ENCODE data around the gene NF1.

DNA sequence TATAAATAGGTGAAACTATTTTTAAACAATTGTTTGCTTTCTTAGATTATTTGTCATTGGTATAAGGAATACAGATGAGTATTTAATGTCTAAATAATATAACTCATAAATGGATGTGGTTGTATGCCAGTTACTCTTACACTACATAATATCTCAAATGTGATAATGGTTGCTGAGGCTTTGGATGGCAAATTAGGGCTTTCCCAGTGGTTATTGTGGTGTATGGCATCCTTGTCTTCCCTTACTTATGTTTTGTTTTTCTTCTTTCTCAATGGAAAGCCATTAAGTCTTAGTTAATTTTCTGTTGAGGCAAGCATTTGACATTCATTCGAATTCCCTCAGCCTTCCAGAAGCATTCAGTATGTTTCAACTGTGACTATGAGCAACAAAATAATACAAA is 191.8 kb downstream of the NF1 start:
- TF ChIP-seq POLR2AphosphoS5 (IDR thresholded peaks at IDR 0.05), result no peak
- TF ChIP-seq, protein P1, sequence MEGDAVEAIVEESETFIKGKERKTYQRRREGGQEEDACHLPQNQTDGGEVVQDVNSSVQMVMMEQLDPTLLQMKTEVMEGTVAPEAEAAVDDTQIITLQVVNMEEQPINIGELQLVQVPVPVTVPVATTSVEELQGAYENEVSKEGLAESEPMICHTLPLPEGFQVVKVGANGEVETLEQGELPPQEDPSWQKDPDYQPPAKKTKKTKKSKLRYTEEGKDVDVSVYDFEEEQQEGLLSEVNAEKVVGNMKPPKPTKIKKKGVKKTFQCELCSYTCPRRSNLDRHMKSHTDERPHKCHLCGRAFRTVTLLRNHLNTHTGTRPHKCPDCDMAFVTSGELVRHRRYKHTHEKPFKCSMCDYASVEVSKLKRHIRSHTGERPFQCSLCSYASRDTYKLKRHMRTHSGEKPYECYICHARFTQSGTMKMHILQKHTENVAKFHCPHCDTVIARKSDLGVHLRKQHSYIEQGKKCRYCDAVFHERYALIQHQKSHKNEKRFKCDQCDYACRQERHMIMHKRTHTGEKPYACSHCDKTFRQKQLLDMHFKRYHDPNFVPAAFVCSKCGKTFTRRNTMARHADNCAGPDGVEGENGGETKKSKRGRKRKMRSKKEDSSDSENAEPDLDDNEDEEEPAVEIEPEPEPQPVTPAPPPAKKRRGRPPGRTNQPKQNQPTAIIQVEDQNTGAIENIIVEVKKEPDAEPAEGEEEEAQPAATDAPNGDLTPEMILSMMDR (IDR thresholded peaks at IDR 0.05), result no peak
